ENCODE results near the gene TRIM56. TPM values are rescaled to one million over a fixed set of nuclear protein-coding genes. Genes with fewer than 3 reads are reported as not detected.

TRIM56 gene
- total and polyA plus RNA-seq, 2 of the 13 experiments (the other 11 are each of a cell fraction or from before 2014, with no cell fraction given): 3.2 to 7.1 TPM

DNA sequence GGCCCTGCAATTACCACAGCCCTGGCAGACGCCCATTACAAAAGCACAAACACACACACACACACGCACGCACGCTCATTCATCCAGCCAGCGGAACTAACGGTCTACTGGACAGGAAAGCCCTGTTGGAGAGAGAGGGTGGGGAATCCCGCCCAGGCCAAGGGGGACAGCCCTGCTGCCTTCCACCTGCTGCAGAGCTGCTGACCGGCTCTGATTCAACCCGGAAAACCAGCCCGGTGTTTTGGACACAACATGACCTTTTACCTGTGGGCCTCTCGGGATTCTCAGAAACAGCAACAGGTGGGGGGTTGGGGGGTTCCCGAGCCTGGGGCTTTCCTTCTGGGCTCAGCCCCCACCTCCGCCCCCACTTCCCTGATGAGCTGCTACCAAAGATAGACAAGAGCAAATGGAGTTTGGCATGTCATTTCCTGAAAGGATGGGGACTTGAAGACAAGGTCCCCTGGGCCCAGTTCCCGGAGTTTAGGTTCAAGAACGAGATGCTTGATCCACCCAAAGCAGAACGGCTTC is 23.1 kb downstream of the TRIM56 start (continued):
- TF ChIP-seq YY1 (IDR thresholded peaks at IDR 0.05; ENCODE audit: insufficient read depth, insufficient replicate concordance, low read depth, low read length): no peak
- TF ChIP-seq, protein P1, sequence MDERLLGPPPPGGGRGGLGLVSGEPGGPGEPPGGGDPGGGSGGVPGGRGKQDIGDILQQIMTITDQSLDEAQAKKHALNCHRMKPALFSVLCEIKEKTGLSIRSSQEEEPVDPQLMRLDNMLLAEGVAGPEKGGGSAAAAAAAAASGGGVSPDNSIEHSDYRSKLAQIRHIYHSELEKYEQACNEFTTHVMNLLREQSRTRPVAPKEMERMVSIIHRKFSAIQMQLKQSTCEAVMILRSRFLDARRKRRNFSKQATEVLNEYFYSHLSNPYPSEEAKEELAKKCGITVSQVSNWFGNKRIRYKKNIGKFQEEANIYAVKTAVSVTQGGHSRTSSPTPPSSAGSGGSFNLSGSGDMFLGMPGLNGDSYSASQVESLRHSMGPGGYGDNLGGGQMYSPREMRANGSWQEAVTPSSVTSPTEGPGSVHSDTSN (CRISPR knock-in tag; IDR thresholded peaks at IDR 0.05): no peak
- peak; percentile 58; the same call in 1 of the 2 replicates for TF ChIP-seq MYC (CRISPR knock-in tag; IDR thresholded peaks at IDR 0.05; ENCODE audit: borderline replicate concordance)
- no peak for TF ChIP-seq RFX3 (CRISPR knock-in tag; IDR thresholded peaks at IDR 0.05)
- TF ChIP-seq HNRNPL (IDR thresholded peaks at IDR 0.05; ENCODE audit: low read depth, low read length): no peak
- TF ChIP-seq NFKBIZ (CRISPR knock-in tag; IDR thresholded peaks at IDR 0.05): no peak
- no peak for TF ChIP-seq ATF6 (CRISPR knock-in tag; conservative IDR thresholded peaks at IDR 0.05)
- TF ChIP-seq HCFC1 (IDR thresholded peaks at IDR 0.05; ENCODE audit: low read depth, low read length): no peak
- no peak for TF ChIP-seq ZNF143 (CRISPR knock-in tag; IDR thresholded peaks at IDR 0.05)
- no peak for TF ChIP-seq RORA (CRISPR knock-in tag; IDR thresholded peaks at IDR 0.05)
- TF ChIP-seq WIZ (CRISPR knock-in tag; IDR thresholded peaks at IDR 0.05): no peak
- TF ChIP-seq ZBTB7A (CRISPR knock-in tag; IDR thresholded peaks at IDR 0.05): peak; percentile 75
- TF ChIP-seq, protein P2, sequence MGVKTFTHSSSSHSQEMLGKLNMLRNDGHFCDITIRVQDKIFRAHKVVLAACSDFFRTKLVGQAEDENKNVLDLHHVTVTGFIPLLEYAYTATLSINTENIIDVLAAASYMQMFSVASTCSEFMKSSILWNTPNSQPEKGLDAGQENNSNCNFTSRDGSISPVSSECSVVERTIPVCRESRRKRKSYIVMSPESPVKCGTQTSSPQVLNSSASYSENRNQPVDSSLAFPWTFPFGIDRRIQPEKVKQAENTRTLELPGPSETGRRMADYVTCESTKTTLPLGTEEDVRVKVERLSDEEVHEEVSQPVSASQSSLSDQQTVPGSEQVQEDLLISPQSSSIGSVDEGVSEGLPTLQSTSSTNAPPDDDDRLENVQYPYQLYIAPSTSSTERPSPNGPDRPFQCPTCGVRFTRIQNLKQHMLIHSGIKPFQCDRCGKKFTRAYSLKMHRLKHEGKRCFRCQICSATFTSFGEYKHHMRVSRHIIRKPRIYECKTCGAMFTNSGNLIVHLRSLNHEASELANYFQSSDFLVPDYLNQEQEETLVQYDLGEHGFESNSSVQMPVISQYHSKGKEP (CRISPR knock-in tag; IDR thresholded peaks at IDR 0.05): no peak
- TF ChIP-seq SUZ12 (IDR thresholded peaks at IDR 0.05; ENCODE audit: low read depth, low read length): no peak
- no peak for TF ChIP-seq FOXK1 (CRISPR knock-in tag; IDR thresholded peaks at IDR 0.05; ENCODE audit: borderline replicate concordance, low read depth)
- TF ChIP-seq ZNF232 (CRISPR knock-in tag; IDR thresholded peaks at IDR 0.05; ENCODE audit: borderline replicate concordance): no peak
- TF ChIP-seq XRCC5 (optimal IDR thresholded peaks at IDR 0.05; ENCODE audit: low read length): no peak
- TF ChIP-seq DR1 (CRISPR knock-in tag; IDR thresholded peaks at IDR 0.05): no peak
- no peak for TF ChIP-seq PAF1 (CRISPR knock-in tag; IDR thresholded peaks at IDR 0.05)
- TF ChIP-seq ZNF501 (CRISPR knock-in tag; IDR thresholded peaks at IDR 0.05): peak; percentile 42; the same call in 1 of the 2 replicates
- TF ChIP-seq ZNF282 (IDR thresholded peaks at IDR 0.05; ENCODE audit: partially characterized antibody): no peak
- TF ChIP-seq ZSCAN29 (CRISPR knock-in tag; conservative IDR thresholded peaks at IDR 0.05): peak; percentile 84
- TF ChIP-seq HMG20A (CRISPR knock-in tag; IDR thresholded peaks at IDR 0.05; ENCODE audit: borderline replicate concordance): no peak; the same call in 1 of the 2 replicates
- TF ChIP-seq GATA4 (IDR thresholded peaks at IDR 0.05; ENCODE audit: borderline replicate concordance, low read depth): no peak
- no peak; the same call in 1 of the 2 replicates for TF ChIP-seq ZSCAN25 (CRISPR knock-in tag; IDR thresholded peaks at IDR 0.05)
- TF ChIP-seq ARNT2 (CRISPR knock-in tag; IDR thresholded peaks at IDR 0.05; ENCODE audit: low read depth): peak; percentile 81; the same call in 1 of the 2 replicates
- no peak for TF ChIP-seq MYPOP (CRISPR knock-in tag; IDR thresholded peaks at IDR 0.05)
